Glomerular endothelial cell (primary cell): ENCODE results near the gene NLRP1. TPM values are rescaled to one million over a fixed set of nuclear protein-coding genes. Genes with fewer than 3 reads are reported as not detected.
"Not testable (repeated sequence)": the region's sequence is repeated elsewhere in the genome, so short reads cannot be mapped to it uniquely, and the experiment has no call there.

Experiments used
- DNase-seq: peaks from one replicate; pipeline ENCODE4 v3.0.0-alpha.2; 2011; ENCODE audit warnings: low read depth, low spot score; ENCODE audit errors: extremely low read depth
- total RNA-seq: library from RNA; depleted of rRNA; stranded (reverse); fragments of >200 nt; gene quantifications from 2 replicates; pipeline ENCODE4 v1.2.3, GENCODE V29; 2015

The NLRP1 gene
- total RNA-seq, 1 donor from 2014 or later, result 51.7 TPM

DNA sequence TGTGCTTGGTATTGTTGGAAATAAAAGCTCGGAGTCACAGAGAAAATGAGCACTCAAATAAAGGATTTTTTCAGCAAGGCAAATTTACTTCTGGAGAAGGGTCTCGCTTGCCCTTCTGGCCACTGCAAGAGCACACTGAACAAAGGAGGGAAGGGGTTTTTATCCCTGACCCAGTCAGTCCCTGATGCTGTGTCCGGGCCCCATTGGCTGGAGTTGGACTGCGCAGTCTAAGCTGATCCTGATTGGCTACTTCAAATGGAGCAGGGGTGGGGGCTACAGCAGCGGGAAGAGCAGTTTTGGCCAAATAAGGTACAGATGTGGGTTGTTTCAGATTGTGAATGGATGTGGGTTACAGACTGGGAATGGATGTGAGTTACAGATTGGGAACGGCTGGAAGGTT, 4.3 kb upstream of the NLRP1 start:
- no peak for DNase-seq

GRCh38 chr17:5587438-5588032, 3.2 kb upstream of the NLRP1 start:
- DNase-seq, result no peak

DNA sequence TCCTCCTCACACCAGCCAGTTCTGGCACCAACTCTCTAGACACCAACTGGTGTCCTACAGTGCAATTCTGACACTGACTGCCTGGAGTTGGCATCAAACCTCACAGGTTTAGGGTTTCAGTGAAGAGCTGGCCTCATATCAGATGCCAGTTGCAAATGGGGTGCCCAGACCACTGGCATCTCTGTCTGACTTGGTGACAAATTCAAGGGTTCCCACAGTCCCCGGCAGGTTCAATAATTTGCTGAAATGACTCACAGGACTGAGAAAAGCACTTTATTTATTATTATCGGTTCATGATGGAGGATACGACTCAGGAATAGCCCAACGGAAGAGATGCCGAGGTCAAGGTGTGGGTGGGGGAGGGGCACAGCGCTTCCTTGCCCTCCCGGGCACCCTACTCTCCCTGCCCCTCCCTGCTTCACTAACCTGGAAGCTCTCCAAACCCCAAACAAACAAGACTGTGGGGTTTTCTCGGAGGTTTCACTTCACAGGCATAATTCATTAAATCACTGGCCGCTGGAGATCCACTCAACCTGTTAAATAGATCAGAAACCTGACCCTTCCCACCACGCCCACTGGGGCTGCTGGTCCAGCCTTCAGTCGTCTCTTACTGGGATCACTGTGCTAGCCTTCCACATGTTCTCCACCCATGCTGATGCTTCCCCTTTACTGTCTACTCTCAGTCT, 1.7 kb upstream of the NLRP1 start:
- no peak for DNase-seq

- no peak for DNase-seq
Measured at GRCh38 chr17:5585287-5585794, 1.0 kb upstream of the NLRP1 start.

DNA sequence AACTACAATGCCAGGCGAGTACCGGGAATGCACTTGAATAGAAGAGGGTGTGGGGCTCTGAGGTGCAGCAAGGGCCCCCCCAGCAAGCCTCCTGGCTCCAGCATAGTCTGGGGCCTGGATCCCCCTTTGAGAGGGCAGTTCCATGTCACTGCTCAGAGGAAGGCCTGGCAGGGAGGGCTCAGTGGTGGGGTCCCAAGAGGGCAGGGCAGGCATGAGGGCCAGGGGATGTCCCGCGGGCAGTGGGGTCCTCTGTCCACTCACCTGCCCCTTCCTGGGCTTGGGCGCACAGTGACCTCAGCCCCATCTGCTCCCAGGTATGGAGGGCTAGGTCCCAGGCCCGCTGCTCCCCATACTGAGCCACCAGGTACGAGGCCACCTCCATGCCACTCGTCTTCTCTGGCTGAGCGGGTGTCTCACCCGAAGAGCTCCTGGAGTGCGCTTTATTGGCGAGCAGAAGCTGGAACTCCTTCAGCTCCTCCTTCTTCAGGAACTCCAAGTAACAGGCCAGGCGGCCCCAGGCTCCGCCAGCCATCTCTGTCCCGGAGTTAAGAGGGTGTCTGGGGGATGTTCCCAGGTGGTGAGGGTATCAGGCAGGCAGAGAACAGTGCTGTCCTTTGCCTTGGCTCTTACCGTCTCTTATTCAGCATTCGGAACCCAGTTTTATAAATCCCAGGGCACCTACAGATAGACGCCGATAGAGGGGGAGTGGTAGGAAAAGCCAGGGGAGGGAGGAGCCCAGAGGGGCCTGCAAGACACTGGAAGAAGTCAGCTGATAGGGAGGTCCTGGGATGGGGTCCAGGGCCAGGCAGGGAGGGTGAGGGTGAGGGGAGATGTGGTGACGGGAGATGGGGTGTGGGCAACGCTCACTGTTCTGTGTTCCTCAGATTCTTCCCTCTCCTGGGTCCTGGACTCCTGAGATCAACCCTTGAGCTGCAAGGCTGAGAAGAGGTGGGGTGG, 605 bp downstream of the NLRP1 start:
- no peak for DNase-seq

DNA sequence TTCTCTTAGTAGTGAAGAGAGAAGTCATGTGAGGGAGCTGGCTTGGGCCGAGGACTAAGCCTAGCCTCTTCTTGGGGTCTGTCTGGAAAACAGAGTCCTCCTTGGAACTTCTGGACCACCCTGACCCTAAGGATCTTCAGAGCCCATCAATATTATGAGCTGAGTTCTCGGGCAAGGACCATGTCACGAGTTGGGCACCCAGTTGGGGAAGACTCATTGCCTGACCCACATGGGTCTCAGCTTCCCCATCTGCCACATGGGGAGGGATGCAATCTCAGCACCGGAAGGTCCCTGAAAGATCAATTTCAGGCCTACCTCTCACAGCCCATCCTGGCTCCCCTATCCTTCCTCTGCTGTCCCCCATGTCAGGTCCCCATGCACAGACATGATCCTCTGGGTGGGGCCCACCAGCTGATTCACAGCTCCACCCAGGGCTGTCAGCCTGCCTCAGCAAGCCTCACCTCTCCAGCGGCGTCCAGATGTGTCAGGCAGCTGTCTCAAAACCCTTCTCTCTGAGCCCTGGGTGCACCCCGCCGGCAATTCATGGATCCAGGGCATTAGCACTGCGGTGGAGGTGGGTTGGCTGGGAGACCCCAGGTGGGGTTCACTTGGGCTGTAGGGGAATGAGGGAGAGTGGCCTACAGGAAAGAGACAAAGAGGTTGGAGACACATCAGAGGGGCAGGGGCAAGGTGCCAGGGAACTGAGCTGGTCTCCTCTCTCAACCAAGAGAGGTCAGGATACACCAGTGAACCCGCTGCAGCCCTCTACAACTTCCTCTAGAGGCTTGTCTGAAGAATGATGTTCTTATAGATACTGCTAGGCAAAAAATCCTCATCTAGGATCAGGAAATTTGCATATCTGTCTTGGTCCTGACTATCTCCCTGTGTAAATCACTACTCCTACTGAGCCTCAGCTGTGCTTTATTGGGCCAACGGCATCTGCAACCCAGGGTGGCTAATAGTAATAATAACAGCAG, 1.8 kb downstream of the NLRP1 start:
- no peak for DNase-seq

GRCh38 chr17:5581655-5582054, 2.7 kb downstream of the NLRP1 start:
- no peak for DNase-seq

- DNase-seq, result no peak
Measured at GRCh38 chr17:5580969-5581368, 3.3 kb downstream of the NLRP1 start.

GRCh38 chr17:5580367-5580766, 3.9 kb downstream of the NLRP1 start:
- DNase-seq, result no peak

- not testable (repeated sequence) for DNase-seq
Measured at GRCh38 chr17:5578768-5579167, 5.5 kb downstream of the NLRP1 start.

DNA sequence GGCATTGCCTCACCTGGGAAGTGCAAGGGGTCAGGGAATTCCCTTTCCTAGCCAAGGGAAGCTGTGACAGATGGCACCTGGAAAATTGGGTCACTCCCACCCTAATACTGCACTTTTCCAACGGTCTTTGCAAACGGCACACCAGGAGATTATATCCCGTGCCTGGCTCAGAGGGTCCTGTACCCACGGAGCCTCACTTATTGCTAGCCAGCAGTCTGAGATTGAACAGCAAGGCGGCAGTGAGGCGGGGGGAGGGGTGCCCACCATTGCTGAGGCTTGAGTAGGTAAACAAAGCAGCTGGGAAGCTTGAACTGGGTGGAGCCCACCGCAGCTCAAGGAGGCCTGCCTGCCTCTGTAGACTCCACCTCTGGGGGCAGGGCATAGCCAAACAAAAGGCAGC, 11.3 kb downstream of the NLRP1 start:
- not testable (repeated sequence) for DNase-seq

DNA sequence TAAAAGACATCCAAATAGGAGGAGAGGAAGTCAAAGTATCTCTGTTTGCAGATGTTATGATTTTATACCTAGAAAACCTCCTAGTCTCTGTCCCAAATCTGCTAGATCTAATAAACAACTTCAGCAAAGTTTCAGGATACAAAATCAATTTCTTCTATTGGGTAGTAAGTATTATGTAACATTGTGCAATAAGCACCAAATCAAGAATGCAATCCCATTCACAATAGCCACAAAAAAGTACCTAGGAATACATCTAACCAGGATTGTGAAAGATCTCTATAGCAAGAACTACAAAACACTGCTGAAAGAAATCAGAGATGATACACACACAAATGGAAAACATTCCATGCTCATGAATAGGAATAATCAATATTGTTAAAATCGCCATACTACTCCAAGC, 13.0 kb downstream of the NLRP1 start:
- no peak for DNase-seq

DNA sequence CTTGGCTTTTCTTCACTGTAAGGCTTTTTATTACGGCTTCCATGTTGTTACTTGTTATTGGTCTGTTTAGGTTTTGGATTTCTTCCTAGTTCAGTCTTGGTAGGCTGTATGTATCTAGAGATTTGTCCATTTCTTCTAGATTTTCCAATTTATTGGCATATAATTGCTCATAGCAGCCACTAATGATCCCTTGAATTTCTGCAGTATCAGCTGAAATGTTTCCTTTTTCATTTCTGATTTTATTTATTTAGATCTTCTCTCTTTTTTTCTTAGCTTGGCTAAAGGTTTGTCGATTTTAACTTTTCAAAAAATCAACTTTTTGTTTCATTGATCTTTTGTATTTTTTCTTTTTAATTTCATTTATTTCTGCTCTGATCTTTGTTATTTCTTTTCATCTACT, 18.5 kb downstream of the NLRP1 start:
- DNase-seq, result no peak

- no peak for DNase-seq
Measured at GRCh38 chr17:5563456-5563855, 20.9 kb downstream of the NLRP1 start.

DNA sequence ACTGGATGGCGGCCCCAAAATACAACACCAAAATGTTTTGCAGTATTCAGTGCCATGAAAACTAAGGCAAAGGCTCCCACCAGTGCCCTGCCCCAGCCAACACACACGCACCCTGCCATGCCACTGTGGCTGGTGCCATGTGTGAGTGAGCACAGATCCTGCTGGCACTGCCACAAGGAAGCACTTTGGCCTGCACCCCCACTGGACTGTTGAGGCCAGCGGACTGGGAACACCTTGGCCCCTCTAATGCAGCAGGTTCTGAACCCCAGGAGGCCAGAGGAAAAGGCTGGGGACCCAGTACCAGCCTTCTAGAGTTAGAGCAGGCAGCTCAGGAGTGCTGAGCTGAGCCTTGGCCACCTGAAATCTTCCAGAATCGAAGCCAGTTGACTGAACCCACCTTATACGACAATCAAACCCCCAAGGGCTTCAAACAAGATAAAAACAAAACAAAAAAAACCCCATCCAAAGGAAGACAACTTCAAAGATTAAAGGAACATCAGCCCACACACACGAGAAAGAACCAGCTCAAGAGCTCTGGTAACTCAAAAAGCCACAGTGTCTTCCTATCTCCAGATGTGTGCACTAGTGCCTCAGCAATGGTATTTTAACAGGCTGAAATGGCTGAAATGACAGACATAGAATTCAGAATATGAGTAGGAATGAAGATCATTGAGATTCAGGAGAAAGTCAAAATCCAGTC, 21.5 kb downstream of the NLRP1 start:
- no peak for DNase-seq

DNA sequence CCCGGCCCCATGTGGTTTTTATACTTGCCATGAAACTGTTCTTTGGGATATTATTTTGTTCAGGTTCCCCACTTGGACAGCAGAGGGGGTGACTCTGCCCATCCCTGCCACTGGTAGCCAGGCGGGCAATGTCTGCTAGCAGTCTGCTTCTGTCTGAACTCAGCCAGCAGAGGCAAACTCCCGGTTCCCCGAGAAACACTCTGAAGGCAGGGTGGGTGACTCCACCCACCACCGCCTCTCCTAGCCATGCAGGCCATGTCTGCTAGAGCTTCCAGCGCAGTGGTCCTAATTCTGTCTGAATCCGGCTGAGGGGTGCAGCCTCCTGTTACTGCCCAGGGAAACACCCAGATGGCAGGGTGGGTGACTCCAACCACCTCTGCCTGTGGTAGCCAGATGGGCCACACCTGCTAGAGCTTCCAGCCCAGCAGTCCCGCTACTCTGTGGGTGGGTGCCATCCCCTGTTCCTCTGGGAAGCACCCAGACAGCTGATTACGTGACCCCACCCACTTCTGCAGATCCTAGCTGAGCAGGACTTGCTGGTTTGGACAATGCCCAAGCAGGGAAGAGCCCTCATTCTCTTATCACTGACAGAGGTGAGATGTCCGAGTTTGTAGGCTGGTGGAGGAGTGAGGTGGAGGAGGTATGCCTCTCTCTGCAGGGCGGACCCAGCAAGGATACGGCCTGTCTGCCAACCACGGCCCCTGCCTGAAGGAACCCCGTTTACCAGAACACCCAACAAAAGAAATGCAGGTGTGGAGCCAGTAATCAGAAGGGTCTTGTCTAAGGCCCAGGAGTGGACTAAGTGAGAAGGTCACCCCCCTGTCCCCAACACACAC, 22.4 kb downstream of the NLRP1 start:
- no peak for DNase-seq

DNA sequence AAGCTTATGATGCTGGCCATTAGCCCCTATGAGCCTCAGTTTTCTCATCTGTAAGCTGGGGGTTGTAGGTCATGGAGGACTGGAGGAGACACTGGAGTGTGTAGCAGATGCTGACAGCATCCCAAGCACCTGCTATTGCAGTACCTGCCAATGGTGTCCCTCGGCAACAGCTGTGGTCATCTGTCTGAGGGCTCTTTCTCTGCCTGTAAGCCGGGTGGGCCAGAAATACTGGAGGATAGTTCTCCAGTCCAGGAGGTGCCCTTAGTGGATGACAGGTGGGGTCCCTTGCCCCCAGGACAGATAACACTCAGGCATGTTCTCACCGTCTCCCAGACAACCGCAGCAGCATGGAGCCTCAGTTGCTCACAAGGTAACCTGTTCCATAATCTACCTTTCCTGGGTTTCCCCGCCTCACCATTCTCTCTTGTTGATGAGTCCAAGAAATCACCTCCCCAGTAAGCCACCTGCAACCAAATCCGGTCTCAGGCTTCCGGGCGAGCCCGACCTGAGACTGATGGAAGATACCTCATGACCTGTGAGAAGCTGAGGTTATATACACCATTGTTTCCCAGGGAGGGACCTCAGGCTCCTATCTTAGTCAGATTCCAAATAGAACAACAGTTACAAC, 23.8 kb downstream of the NLRP1 start:
- DNase-seq, result no peak
